Right lobe of liver (tissue), 6 donors: ENCODE results near the gene CIB2. TPM values are rescaled to one million over a fixed set of nuclear protein-coding genes. Genes with fewer than 3 reads are reported as not detected.
A peak's percentile ranks its signal among the peaks of the same experiment; 100 is the strongest.

Source experiments
- ATAC-seq, 4 donors: fragments of 200-7000 bp; cut with Tn5 transposase; one replicate each; pipeline ENCODE4 v1.9.1; 2020; ENCODE audit warnings: mild to moderate bottlenecking in 4 of 4, moderate library complexity in 4 of 4
- DNase-seq, 3 donors: peaks; one replicate each; pipeline ENCODE4 v3.0.0-alpha.2; 2020
- H3K27ac ChIP-seq, 3 donors: fragments of 200-600 bp; one replicate each; pipeline ENCODE4 v1.8.0; 2022
- H3K27me3 ChIP-seq, 2 donors: fragments of 200-600 bp; one replicate each; pipeline ENCODE4 v1.8.0; 2022
- H3K36me3 ChIP-seq, 4 donors: fragments of 200-600 bp; sonication (generic) in 1 of 4; one replicate each; pipeline versions ENCODE4 v1.5.1 to v1.8.0; 2017 to 2022; ENCODE audit warnings: control low read depth in 1 of 4
- H3K4me1 ChIP-seq, 4 donors: fragments of 200-600 bp; sonication (generic) in 1 of 4; one replicate each; pipeline versions ENCODE4 v1.5.1 to v1.8.0; 2017 to 2022; ENCODE audit warnings: control low read depth in 1 of 4
- H3K4me3 ChIP-seq, 3 donors: fragments of 200-600 bp; one replicate each; pipeline ENCODE4 v1.8.0; 2022
- H3K9me3 ChIP-seq, 4 donors: fragments of 200-600 bp; sonication (generic) in 1 of 4; one replicate each; pipeline versions ENCODE4 v1.5.1 to v1.8.0; 2017 to 2022; ENCODE audit warnings: control low read depth in 1 of 4
- POLR2A ChIP-seq: fragments of 450-650 bp; IDR thresholded peaks from one replicate; pipeline ENCODE4 v1.6.1; 2017; ENCODE audit warnings: antibody characterized with exemption, mild to moderate bottlenecking
- WGBS: methylation state at CpG from one replicate; pipeline ENCODE4 v1.1.6; 2018; ENCODE audit warnings: low coverage, low lambda C conversion rate; ENCODE audit not compliant: insufficient coverage; ENCODE audit errors: missing lambda C conversion rate; 5-methylcytosine and 5-hydroxymethylcytosine counted together
- intact Hi-C, 2 donors: fragments of 100-400 bp; cut with DNase I; formaldehyde crosslinking; loops; one replicate each; pipeline versions ENCODE4 v1.11.2 to v1.14.1; 2022
- total RNA-seq, 6 experiments: library from RNA; depleted of rRNA in 2 of 6; stranded (reverse); fragments of >200 nt in 2 of 6; fragmentation: NEBNext Ultra II Directional in 3 of 6; extraction: Animal tissue kit (Norgen Biotek cat#: 25700) in 3 of 6; gene quantifications; one replicate each; pipeline versions ENCODE4 v1.1.0 to v1.2.4, GENCODE V29; 2016 to 2023
- TF ChIP-seq, protein P1 (sequence below), 4 donors: fragments of 200-600 bp in 3 of 4; fragments of 450-650 bp in 1 of 4; IDR thresholded peaks; one replicate each; pipeline versions ENCODE4 v1.5.1 to v1.8.0; 2016 to 2022; ENCODE audit warnings: antibody characterized with exemption in 4 of 4, mild to moderate bottlenecking in 2 of 4
- donor health status: DM: no; HTN: yes; CAD: no.
- donor health status: DM: no; HTN: no; CAD: no.
- donor health status: DM: no; HTN: no; CAD: no.
- donor health status: DM: no; HTN: yes; CAD: no.
- donor health status: DM: no; HTN: yes; CAD: no.

Gene CIB2
- total RNA-seq, 6 experiments from 2014 or later: 0.22 to 1.3 (median 0.74) TPM; not detected in 1

DNA sequence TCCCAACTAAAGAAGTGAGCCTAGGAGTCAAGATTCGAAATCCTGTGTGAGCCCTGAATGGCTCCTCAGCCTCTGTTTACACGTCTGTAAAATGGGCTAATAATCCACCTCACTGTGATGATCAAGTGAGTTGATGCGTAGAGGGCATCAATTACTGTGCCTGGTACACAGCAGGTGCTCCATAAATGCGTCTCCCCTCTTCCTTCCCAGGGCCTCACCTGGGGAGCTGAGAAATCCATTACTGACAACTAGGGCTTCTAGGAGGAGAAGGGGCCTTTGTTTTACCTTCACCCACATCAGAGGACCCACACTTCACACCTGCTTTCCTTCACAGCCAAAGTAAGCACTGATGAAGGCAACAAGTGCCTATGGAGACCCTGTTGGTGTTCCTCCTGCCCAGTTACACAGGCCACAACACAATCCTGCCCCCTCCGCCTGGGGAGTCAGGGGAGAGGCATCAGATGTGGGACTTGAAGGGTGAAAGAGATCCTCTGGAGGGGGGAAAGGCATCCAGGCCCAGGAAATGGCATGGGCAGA lies 1.4 kb downstream of the CIB2 start:
- Histone ChIP-seq H3K36me3 (no peaks in the 10 kb centered on the region), H3K27me3 (no peaks in the 10 kb centered on the region), H3K4me3 (no peak overlapping the region), H3K9me3 (no peaks in the 10 kb centered on the region), H3K4me1 (peaks cover 0 to 15% (median 0%) of the 10 kb centered on the region in 4 donors), H3K27ac (no peak overlapping the region)
- DNase-seq (no peak), ATAC-seq (no peak)
- TF ChIP-seq, protein P1, sequence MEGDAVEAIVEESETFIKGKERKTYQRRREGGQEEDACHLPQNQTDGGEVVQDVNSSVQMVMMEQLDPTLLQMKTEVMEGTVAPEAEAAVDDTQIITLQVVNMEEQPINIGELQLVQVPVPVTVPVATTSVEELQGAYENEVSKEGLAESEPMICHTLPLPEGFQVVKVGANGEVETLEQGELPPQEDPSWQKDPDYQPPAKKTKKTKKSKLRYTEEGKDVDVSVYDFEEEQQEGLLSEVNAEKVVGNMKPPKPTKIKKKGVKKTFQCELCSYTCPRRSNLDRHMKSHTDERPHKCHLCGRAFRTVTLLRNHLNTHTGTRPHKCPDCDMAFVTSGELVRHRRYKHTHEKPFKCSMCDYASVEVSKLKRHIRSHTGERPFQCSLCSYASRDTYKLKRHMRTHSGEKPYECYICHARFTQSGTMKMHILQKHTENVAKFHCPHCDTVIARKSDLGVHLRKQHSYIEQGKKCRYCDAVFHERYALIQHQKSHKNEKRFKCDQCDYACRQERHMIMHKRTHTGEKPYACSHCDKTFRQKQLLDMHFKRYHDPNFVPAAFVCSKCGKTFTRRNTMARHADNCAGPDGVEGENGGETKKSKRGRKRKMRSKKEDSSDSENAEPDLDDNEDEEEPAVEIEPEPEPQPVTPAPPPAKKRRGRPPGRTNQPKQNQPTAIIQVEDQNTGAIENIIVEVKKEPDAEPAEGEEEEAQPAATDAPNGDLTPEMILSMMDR (IDR thresholded peaks at IDR 0.05): no peak
- no peak for TF ChIP-seq POLR2A
- 100% methylated on average over 1 of the region's 5 CpGs for WGBS
- intact Hi-C loops: loop anchor here in 1 of 2 donors (5.0 kb wide), 1 partner anchor 112 kb away; no protein-coding TSS in a partner anchor

DNA sequence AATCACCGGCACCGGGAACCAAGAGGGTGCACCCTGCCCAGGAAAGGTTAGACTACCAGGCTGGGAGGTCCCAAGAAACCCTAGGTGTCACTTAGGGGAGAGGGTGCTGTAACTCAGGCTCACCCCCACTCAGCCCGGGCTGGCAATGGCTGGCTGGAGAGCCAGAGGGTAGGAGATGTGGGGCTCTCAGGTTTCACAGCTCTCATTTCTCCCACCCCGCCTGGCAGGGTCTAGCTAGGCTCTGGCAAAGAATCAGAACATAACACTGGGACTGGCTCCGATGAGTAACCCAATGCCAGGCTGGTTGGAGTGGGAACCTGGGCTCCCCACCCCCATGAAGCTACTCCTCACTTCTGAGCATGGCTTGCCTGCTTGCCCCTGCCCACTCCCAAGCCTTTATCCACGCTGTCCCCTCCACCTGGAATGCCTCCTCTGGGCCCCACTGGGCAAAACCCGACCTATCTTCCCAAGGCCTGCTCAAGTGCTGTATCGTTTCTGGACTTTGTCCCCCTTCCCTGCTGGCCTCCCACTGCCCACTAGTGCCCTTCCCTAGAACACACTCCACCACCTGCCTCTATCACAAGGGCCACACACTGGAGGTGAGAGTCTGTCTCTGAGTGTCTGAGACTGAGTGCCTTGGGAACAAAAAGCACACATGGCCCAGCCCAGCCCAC lies 2.0 kb downstream of the CIB2 start:
- TF ChIP-seq, protein P1 (IDR thresholded peaks at IDR 0.05): no peak
- no peak for TF ChIP-seq POLR2A
- no peak for ATAC-seq
- no peaks in the 10 kb centered on the region for H3K27me3 ChIP-seq
- H3K27ac ChIP-seq: no peak overlapping the region
- DNase-seq: no peak
- no peaks in the 10 kb centered on the region for H3K36me3 ChIP-seq
- H3K9me3 ChIP-seq: no peaks in the 10 kb centered on the region
- peaks cover 0 to 15% (median 0%) of the 10 kb centered on the region in 4 donors for H3K4me1 ChIP-seq
- WGBS: 75% methylated on average over 2 of the region's 8 CpGs
- intact Hi-C loops: loop anchor here in 1 of 2 donors (5.0 kb wide), 1 partner anchor 113 kb away; no protein-coding TSS in a partner anchor
- H3K4me3 ChIP-seq: no peak overlapping the region

DNA sequence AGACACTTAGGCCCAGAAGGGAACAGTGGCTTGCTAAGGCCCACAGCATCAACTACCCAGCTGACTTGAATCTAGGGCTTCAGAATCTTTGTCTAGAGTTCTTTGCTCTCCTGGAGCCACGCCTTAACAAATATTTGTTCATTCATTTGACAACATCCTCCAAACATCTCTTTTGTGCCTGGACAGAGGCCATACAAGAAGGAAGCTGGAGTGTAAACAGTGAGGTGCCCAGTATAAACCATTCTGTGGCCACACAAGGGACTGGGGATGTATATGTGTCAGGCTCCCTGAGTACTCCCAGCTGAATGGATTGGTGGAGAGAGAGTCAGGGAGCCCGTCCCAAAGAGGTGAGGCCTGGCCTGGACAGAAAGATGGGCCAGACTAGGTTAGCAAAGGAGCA lies 3.4 kb downstream of the CIB2 start:
- H3K4me3 ChIP-seq: no peak overlapping the region
- intact Hi-C loops: loop anchor here in 1 of 2 donors (5.0 kb wide), 1 partner anchor 114 kb away; no protein-coding TSS in a partner anchor
- no peak for DNase-seq
- no peaks in the 10 kb centered on the region for H3K9me3 ChIP-seq
- no peak for TF ChIP-seq POLR2A
- TF ChIP-seq, protein P1 (IDR thresholded peaks at IDR 0.05): no peak
- H3K27ac ChIP-seq: no peak overlapping the region
- ATAC-seq: peak; percentile 4 to 54 (median 38)
- no peaks in the 10 kb centered on the region for H3K36me3 ChIP-seq
- peaks cover 0 to 15% (median 0%) of the 10 kb centered on the region in 4 donors for H3K4me1 ChIP-seq
- no peaks in the 10 kb centered on the region for H3K27me3 ChIP-seq
- 74% methylated on average over 2 of the region's 2 CpGs for WGBS

DNA sequence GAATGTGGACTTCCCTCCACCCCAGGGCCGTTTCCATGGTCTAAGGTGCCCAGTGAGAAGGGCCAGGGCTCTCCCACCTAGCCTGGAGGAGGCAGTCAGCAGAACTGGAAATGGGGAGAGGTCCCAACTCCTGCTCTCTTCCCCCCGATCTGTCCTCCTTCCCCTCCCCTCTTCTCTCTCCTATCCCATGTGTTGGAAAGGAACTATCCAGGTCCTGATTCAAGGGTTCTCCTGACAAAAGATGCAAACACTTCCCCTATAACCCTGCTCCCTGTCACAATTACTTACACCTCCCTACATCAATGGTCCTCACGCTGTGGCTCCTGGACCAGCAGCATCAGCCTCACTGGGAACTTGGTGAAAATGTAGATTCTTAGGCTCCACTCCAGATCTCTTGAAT lies 6.0 kb downstream of the CIB2 start:
- ATAC-seq (no peak), DNase-seq (no peak)
- H3K27me3 ChIP-seq: no peaks in the 10 kb centered on the region
- no peaks in the 10 kb centered on the region for H3K36me3 ChIP-seq
- H3K4me1 ChIP-seq: peaks cover 0 to 4% (median 0%) of the 10 kb centered on the region in 4 donors
- H3K9me3 ChIP-seq: no peaks in the 10 kb centered on the region
- no peak overlapping the region for H3K4me3 ChIP-seq
- no peak overlapping the region for H3K27ac ChIP-seq
- WGBS: 100% methylated on average over 2 of the region's 3 CpGs
- TF ChIP-seq, protein P1 (IDR thresholded peaks at IDR 0.05): no peak
- no peak for TF ChIP-seq POLR2A
- intact Hi-C loops: loop anchor here in 1 of 2 donors (5.0 kb wide), 1 partner anchor 117 kb away; no protein-coding TSS in a partner anchor
